Brain pericyte (primary cell): ENCODE measurements around the gene TRIM58.

Source experiments
- DNase-seq: peaks from one replicate; pipeline ENCODE4 v3.0.0-alpha.2; 2012; ENCODE audit warnings: low read depth, low spot score

The TRIM58 gene

GRCh38 chr1:247857069-247857984 lies at the start of gene TRIM58:
Gene TRIM58, plus strand, starts transcription at chr1:247857187. Its CDS starts 60 bp downstream, at chr1:247857247.
- no peak for DNase-seq

DNA sequence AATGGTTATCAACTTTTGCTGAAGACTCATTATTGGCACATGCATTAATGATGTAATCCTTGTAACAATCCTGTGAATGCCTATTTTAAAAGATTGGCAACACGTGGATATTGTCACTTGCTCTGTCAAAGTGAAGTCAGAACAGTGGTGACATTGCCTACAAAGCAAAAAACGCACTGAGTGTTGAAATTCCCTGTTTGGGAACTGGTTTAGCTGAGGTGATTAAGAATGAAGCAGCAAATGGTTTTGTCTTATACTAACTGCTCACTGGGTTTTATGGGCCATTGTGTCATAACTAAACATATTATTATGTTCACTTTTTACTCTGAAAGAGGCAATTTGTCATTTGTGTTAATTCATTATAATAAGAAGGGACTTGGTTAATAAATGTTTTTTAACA lies 44.4 kb upstream of the TRIM58 start:
- no peak for DNase-seq

- no peak for DNase-seq
These were observed 34.9 kb upstream of the TRIM58 start for GRCh38 chr1:247822060-247822459.

- DNase-seq = no peak
These were observed 33.0 kb upstream of the TRIM58 start, which contains the start of gene OR14A16 for GRCh38 chr1:247824023-247824422. Gene OR14A16, minus strand, starts transcription at chr1:247824119. Its CDS starts 8,390 bp downstream, at chr1:247815729.

DNA sequence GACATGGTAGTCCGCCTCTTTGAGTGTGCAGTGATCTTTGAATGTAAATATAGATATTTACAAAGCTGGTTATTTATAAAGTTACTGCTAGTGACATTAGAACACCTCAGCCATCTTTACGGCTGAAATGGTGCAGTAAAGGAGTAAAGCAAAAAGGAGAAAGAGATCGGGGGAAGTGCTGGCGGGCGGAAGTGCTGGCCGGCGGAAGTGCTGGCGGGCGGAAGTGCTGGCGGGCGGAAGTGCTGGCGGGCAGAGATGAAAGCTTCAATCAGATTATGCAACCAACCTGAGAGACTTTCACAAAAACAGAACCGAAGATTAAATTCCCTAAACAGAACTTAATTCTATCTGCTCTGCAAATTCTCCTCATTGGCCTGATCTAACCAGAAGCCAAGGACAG lies 31.6 kb upstream of the TRIM58 start:
- no peak for DNase-seq

DNA sequence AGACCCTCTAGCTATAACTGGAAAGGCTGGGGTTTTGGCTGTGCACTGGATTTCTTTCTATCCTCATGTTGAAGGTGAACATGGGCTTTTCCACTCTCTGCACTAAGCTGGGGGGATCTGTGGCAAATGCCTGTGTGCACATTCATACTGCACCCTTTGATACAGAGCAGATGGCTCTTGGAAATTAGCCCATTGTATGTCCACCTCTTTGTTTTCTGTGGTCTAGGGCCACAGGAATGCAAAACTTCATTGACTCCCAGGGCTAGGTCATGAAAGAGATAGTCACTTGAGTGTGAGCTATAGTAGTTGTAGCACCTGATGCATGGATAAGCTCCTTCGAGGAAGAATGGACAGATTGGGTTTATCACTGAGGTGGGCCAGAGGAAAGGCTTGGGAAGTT lies 27.3 kb upstream of the TRIM58 start:
- no peak for DNase-seq

- no peak for DNase-seq
These were observed 23.4 kb upstream of the TRIM58 start for GRCh38 chr1:247833601-247834000.

- no peak for DNase-seq
These were observed 16.2 kb upstream of the TRIM58 start for GRCh38 chr1:247840818-247841217.

- no peak for DNase-seq
These were observed 15.2 kb upstream of the TRIM58 start, which contains the start of gene OR11L1 for GRCh38 chr1:247841796-247842195. Gene OR11L1, minus strand, starts transcription at chr1:247841896. Its CDS starts 0 bp downstream, at chr1:247841896.

DNA sequence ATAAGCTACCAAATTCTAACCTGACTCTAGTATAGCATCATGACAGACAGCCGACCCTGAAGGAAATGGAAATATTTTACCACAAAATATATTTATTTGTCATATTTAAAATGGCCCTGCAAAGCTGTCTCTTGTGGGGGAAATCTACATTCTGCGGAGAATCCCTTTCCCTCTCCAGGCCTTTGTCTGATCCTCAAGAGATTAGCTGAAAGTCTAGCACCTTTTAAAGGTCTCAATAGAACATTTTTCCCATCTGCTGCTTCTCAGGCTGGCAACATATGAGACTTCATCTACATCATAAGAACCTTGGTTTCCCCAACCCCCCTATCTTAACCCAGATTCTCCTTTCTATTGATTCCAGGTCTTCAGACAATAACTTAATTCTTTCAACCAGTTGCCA lies 13.6 kb upstream of the TRIM58 start:
- DNase-seq = no peak

DNA sequence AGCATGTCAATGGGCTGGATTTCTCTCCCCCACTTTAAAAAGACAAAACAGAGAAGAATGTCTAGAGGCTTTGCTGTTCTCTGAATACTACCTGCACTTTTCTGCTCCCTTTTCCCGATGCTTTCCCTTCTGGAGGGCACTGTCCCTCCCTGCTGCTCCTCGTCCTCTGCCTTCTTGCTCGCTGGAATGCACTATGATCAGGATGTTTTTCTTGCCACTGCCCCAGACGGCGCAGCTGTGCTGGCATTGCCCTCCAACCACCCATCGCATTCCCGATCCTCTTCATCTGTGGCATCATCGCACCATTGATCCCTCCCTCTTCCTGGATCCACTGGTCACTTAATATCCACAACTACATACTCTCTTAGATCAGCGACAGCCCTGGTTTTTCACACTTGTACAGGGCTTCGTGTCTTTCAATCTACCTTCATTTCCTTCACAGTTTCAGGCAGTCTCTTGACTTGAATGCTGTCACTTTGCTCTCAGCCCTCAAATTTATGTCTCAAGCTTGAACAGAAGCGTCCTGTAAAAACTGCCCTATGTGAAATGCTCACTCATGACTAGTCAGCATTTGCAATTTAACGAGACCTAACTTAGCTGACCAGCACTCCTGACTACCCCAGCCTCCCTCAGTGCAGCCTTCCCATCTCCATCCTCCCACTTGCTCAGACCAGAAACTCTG lies 11.8 kb upstream of the TRIM58 start:
- no peak for DNase-seq

GRCh38 chr1:247845693-247846017 lies 11.3 kb upstream of the TRIM58 start:
- DNase-seq = no peak

DNA sequence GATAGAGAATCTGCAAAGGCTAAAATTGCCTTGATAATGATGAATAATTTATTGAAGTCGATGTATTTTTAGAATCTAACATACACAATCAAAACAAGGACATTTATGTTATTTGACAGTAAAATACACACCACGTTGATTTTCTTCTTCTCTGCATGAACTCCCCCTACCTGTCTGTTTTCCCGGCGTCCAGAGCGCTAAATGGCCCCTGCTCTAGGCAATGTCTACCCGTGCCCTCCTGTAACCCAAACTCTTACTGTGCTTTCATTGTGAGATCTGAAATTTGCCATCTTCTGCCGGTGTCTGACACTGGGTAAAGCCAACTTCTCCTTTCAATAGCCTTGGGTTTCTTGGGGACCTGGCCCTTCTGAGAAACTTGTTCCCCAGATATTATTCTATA lies 8.6 kb upstream of the TRIM58 start:
- no peak for DNase-seq

- no peak for DNase-seq
These were observed 7.4 kb upstream of the TRIM58 start for GRCh38 chr1:247849616-247850015.

DNA sequence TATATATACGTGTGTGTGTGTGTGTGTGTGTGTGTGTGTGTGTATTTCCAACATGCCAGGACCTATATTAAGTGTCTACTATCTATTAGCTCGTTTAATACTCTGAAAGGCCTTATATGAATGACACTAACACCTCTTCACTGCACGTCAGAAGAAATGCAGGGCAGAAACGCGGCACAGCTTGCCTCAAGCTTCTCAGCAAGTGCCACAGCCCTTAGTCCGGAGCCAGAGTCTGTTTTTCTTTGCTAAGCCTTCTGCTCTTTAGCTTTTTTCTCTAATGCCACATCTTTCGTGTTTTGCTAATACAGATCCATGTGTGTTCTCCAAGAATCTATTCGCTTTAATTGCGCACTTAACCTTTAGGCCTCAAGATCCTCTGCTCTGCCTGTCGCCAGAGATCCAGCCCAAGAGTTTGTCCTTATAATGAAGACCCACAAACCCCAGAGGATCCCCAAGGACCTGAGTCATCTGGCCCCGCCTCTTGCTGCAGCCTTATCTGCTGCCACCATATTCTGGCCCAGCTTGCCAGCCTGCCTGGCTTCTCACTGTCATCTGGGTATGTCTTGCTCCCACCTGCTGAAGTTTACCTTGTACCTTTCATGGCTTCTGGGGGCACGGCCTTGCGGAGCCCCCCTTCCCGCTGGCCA lies 2.0 kb upstream of the TRIM58 start:
- no peak for DNase-seq

DNA sequence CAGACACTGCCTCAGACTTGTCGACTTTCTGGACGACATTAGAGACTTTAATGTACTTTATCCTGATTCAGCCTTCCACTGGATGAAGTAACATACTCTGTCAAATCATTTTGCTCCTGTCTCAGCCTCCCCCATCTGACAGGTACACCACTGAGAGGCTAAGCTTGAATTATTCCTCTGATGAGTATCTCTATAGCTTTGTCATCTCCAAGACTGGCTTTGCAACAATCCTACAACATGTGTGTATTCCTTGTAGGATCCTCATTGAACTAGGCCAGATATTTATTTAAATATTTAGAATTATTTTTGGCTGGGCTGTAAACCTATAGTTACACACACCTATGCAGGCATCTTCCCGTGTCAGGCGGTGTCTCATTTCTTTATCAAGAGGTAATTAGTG lies 1.1 kb upstream of the TRIM58 start:
- no peak for DNase-seq

GRCh38 chr1:247857985-247858619 lies 1.1 kb downstream of the TRIM58 start:
- no peak for DNase-seq

DNA sequence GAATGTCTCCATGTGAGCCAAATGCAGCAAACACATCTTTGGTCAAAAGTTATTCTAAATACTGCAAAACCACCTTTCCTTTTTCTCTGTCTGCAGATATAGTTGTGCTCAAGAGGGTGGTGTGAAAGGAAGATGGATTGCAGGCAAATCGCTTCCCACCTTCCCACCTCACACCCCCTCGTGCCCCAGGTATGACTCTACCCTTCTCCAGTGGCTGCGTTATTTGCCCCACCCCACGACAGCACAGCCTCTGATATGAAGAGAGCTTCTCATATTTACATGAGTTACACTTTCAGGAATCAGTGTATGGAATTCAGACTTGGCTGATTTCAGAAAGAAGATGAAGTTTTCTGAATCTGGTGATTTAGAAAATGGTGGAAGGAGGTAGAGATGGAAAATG lies 5.8 kb downstream of the TRIM58 start:
- no peak for DNase-seq

DNA sequence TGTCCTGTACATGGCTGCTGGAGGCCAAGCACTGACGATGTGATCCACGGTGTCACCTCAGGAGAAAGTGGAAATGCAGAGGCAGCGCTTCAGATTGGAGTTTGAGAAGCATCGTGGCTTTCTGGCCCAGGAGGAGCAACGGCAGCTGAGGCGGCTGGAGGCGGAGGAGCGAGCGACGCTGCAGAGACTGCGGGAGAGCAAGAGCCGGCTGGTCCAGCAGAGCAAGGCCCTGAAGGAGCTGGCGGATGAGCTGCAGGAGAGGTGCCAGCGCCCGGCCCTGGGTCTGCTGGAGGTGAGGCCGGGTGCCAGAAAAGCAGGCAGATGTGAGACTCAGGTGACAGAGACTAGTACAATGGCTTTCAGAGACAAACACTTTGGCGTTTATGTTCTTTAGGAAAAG lies 7.7 kb downstream of the TRIM58 start:
- no peak for DNase-seq

GRCh38 chr1:247865416-247865815 lies 8.4 kb downstream of the TRIM58 start:
- no peak for DNase-seq

DNA sequence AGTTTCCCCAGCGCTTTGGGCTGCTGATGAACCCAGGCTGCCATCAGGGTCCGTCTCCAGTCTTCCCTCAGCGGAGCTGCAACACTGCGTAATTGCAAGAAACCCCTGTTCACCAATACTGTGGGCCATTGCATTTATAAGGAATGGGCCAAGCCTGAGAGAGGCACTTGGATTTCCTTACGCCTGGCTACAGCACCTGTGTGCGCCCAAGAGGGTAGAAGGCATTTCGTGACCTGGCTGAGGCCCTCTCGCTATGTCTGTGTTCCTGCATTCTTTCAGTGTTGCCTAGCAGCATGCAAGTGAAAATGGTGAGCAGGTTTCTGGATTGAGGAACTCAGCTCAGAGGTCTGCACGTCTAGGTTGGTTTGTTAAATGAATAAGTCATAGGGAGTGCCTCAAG lies 26.4 kb downstream of the TRIM58 start:
- DNase-seq = no peak
